H9 (cell line): ENCODE data around the gene SPATA6L. TPM values are rescaled to one million over a fixed set of nuclear protein-coding genes. Genes with fewer than 3 reads are reported as not detected.

Experiments used
- DNase-seq: peaks from one replicate; pipeline ENCODE4 v3.0.0-alpha.2; 2017
- H2AFZ ChIP-seq: one replicate; pipeline ENCODE4 v1.6.1; 2013; ENCODE audit warnings: mild to moderate bottlenecking, low read length, control low read depth, moderate library complexity
- H2AK5ac ChIP-seq: 2 replicates; pipeline ENCODE4 v1.6.1; 2013; ENCODE audit warnings: low read length, control low read depth, mixed read lengths; ENCODE audit not compliant: insufficient read length
- H2BK120ac ChIP-seq: one replicate; pipeline ENCODE4 v1.6.1; 2013; ENCODE audit warnings: low read depth, mild to moderate bottlenecking, low read length, control low read depth, inconsistent platforms; ENCODE audit not compliant: poor library complexity, severe bottlenecking
- H2BK12ac ChIP-seq: 2 replicates; pipeline ENCODE4 v1.6.1; 2013; ENCODE audit warnings: low read length, control low read depth, mixed read lengths, low read depth; ENCODE audit not compliant: insufficient read length
- H2BK15ac ChIP-seq: 2 replicates; pipeline ENCODE4 v1.6.1; 2013; ENCODE audit warnings: low read depth, low read length, control low read depth
- H2BK20ac ChIP-seq: one replicate; pipeline ENCODE4 v1.6.1; 2013; ENCODE audit warnings: low read depth, mild to moderate bottlenecking, low read length, control low read depth, inconsistent platforms; ENCODE audit not compliant: poor library complexity, severe bottlenecking
- H2BK5ac ChIP-seq: 2 replicates; pipeline ENCODE4 v1.6.1; 2013; ENCODE audit warnings: low read length, control low read depth, mixed read lengths; ENCODE audit not compliant: insufficient read length
- H3K14ac ChIP-seq: 2 replicates; pipeline ENCODE4 v1.6.1; 2013; ENCODE audit warnings: low read length, control low read depth; ENCODE audit not compliant: insufficient read depth
- H3K18ac ChIP-seq: 2 replicates; pipeline ENCODE4 v1.6.1; 2013; ENCODE audit warnings: low read depth, mild to moderate bottlenecking, mixed read lengths, low read length, control low read depth; ENCODE audit not compliant: insufficient read length
- H3K23ac ChIP-seq: 2 replicates; pipeline ENCODE4 v1.6.1; 2013; ENCODE audit warnings: low read length, control low read depth, mixed read lengths, low read depth; ENCODE audit not compliant: insufficient read length
- H3K23me2 ChIP-seq: 2 replicates; pipeline ENCODE4 v1.6.1; 2013; ENCODE audit warnings: low read depth, mild to moderate bottlenecking, mixed read lengths, low read length, control low read depth; ENCODE audit not compliant: insufficient read length, poor library complexity, severe bottlenecking
- H3K27ac ChIP-seq: 2 replicates; pipeline ENCODE4 v1.5.1; 2013; ENCODE audit warnings: low read length, control low read depth, mixed read lengths, low read depth; ENCODE audit not compliant: insufficient read length
- H3K27me3 ChIP-seq: 2 replicates; pipeline ENCODE4 v1.6.1; 2013; ENCODE audit warnings: low read length, control low read depth, inconsistent platforms; ENCODE audit not compliant: insufficient read depth
- H3K4ac ChIP-seq: 2 replicates; pipeline ENCODE4 v1.6.1; 2013; ENCODE audit warnings: low read depth, mild to moderate bottlenecking, control low read depth, inconsistent platforms, low read length, moderate library complexity
- H3K4me1 ChIP-seq: 2 replicates; pipeline ENCODE4 v1.6.1; 2013; ENCODE audit warnings: low read length, control low read depth, inconsistent platforms; ENCODE audit not compliant: insufficient read depth
- H3K4me2 ChIP-seq: 2 replicates; pipeline ENCODE4 v1.6.1; 2013; ENCODE audit warnings: low read length, control low read depth, mixed read lengths; ENCODE audit not compliant: insufficient read length, insufficient read depth
- H3K56ac ChIP-seq: 2 replicates; pipeline ENCODE4 v1.6.1; 2013; ENCODE audit warnings: low read depth, mild to moderate bottlenecking, mixed read lengths, low read length, control low read depth; ENCODE audit not compliant: insufficient read length
- H3K79me1 ChIP-seq: 2 replicates; pipeline ENCODE4 v1.6.1; 2013; ENCODE audit warnings: low read depth, mild to moderate bottlenecking, moderate library complexity, low read length, control low read depth, inconsistent platforms; ENCODE audit not compliant: insufficient read depth, poor library complexity, severe bottlenecking
- H3K79me2 ChIP-seq: 2 replicates; pipeline ENCODE4 v1.6.1; 2013; ENCODE audit warnings: low read length, control low read depth, inconsistent platforms; ENCODE audit not compliant: insufficient read depth
- H3K9ac ChIP-seq: 2 replicates; pipeline ENCODE4 v1.6.1; 2013; ENCODE audit warnings: low read length, control low read depth, mixed read lengths; ENCODE audit not compliant: insufficient read length; ENCODE audit errors: extremely low read depth
- H3K9me3 ChIP-seq: one replicate; pipeline ENCODE4 v1.6.1; 2013; ENCODE audit warnings: low read depth, low read length, inconsistent platforms; ENCODE audit not compliant: control insufficient read depth
- H3T11ph ChIP-seq: one replicate; pipeline ENCODE4 v1.6.1; 2013; ENCODE audit warnings: mild to moderate bottlenecking, low read length, control low read depth, inconsistent platforms
- H4K20me1 ChIP-seq: one replicate; pipeline ENCODE4 v1.6.1; 2013; ENCODE audit not compliant: control insufficient read depth, insufficient read length, insufficient read depth
- H4K5ac ChIP-seq: 2 replicates; pipeline ENCODE4 v1.6.1; 2013; ENCODE audit warnings: low read depth, mild to moderate bottlenecking, mixed read lengths, low read length, control low read depth; ENCODE audit not compliant: insufficient read length
- H4K8ac ChIP-seq: replicated peaks from 2 replicates; pipeline ENCODE4 v1.6.1; 2013; ENCODE audit warnings: low read length, control low read depth, mixed read lengths, low read depth; ENCODE audit not compliant: insufficient read length
- H4K91ac ChIP-seq: 2 replicates; pipeline ENCODE4 v1.6.1; 2013; ENCODE audit warnings: low read depth, mild to moderate bottlenecking, moderate library complexity, mixed read lengths, low read length, control low read depth; ENCODE audit not compliant: insufficient read length
- H3K27ac Mint-ChIP-seq, 3 experiments: 2 replicates in 2 of 3; 3 replicates in 1 of 3; pipeline ENCODE4 v1.8.0; 2020 to 2021; ENCODE audit warnings: mixed read lengths in 3 of 3, mild to moderate bottlenecking in 1 of 3, moderate library complexity in 1 of 3
- H3K27me3 Mint-ChIP-seq: 2 replicates; pipeline ENCODE4 v1.8.0; 2021; ENCODE audit warnings: low read depth, mild to moderate bottlenecking, moderate library complexity, mixed read lengths
- H3K36me3 Mint-ChIP-seq, 3 experiments: 2 replicates in 2 of 3; 3 replicates in 1 of 3; pipeline ENCODE4 v1.8.0; 2020 to 2021; ENCODE audit warnings: low read depth in 3 of 3, mixed read lengths in 3 of 3; ENCODE audit not compliant: insufficient read depth in 1 of 3
- H3K4me1 Mint-ChIP-seq, 2 experiments: 2 replicates each; pipeline ENCODE4 v1.8.0; 2020; ENCODE audit warnings: mixed read lengths in 2 of 2
- H3K4me3 Mint-ChIP-seq, 2 experiments: 2 replicates in 1 of 2; 3 replicates in 1 of 2; pipeline ENCODE4 v1.8.0; 2020 to 2021; ENCODE audit warnings: mild to moderate bottlenecking in 2 of 2, mixed read lengths in 2 of 2, moderate library complexity in 1 of 2
- H3K9me3 Mint-ChIP-seq, 2 experiments: 2 replicates in 1 of 2; 3 replicates in 1 of 2; pipeline ENCODE4 v1.8.0; 2020; ENCODE audit warnings: mild to moderate bottlenecking in 2 of 2, mixed read lengths in 2 of 2, moderate library complexity in 1 of 2
- CTCF ChIP-seq: fragments of 200-600 bp; sonication (generic); conservative IDR thresholded peaks from 3 replicates; pipeline ENCODE4 v1.8.0; 2021; ENCODE audit warnings: antibody characterized with exemption, mild to moderate bottlenecking
- WGBS: extraction: QIAGEN DNeasy Blood & Tissue Kit; methylation state at CpG from one replicate; pipeline ENCODE4 v1.1.7; 2013; ENCODE audit warnings: missing lambda C conversion rate, low lambda C conversion rate, mixed read lengths; ENCODE audit not compliant: insufficient read length; ENCODE audit errors: extremely low coverage; 5-methylcytosine and 5-hydroxymethylcytosine counted together
- total RNA-seq: library from RNA; stranded (reverse); gene quantifications from 2 replicates; pipeline ENCODE4 v1.2.1, GENCODE V29; 2021

Gene SPATA6L
- total RNA-seq, 1 experiment from 2014 or later = 0.87 TPM

DNA sequence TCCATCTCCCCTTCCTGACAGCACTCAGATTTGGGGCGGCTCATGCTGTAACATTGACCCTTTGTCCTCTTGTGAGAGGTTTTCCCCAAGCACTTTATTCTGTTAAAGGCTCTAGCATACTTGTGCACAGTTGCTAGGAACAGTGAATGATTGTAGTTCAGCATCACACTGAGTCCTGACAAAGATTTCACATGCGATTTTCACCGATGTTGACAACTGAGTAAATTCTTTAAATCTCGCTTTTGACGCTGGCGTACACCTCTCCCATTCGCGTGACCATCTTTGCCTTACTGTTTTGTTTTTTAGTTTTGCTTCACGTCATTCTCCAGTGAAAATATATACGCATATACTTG lies 13.9 kb upstream of the SPATA6L start:
- H3K4ac ChIP-seq = no peak overlapping the region
- H3K79me1 ChIP-seq = no peaks in the 10 kb centered on the region
- no peak overlapping the region for H4K8ac ChIP-seq
- no peak for TF ChIP-seq CTCF
- H3K18ac ChIP-seq = no peak overlapping the region
- H2AFZ ChIP-seq = no peak overlapping the region
- no peak overlapping the region for H2BK20ac ChIP-seq
- H2BK12ac ChIP-seq = no peak overlapping the region
- H3K79me2 ChIP-seq = peaks cover 8% of the 10 kb centered on the region; the same call in 1 of the 2 replicates
- no peak overlapping the region for H2AK5ac ChIP-seq
- no peaks in the 10 kb centered on the region for H3K27me3 ChIP-seq
- no peaks in the 10 kb centered on the region for H4K20me1 ChIP-seq
- H3K4me2 ChIP-seq = peak overlapping the region; percentile 93
- no peaks in the 10 kb centered on the region for H3K9me3 ChIP-seq
- no peak overlapping the region for H3K27ac Mint-ChIP-seq
- H2BK5ac ChIP-seq = no peak overlapping the region
- no CpG with 5 or more reads among the region's 10 CpGs for WGBS
- H3K4me1 ChIP-seq = no peaks in the 10 kb centered on the region; the same call in 1 of the 2 replicates
- H3K56ac ChIP-seq = no peak overlapping the region
- no peak for DNase-seq
- no peak overlapping the region for H3T11ph ChIP-seq
- H4K91ac ChIP-seq = no peak overlapping the region
- no peaks in the 10 kb centered on the region for H3K9me3 Mint-ChIP-seq
- no peak overlapping the region for H3K4me3 Mint-ChIP-seq
- peaks cover 9% of the 10 kb centered on the region for H3K23me2 ChIP-seq
- no peaks in the 10 kb centered on the region; the same call in 1 of the 2 replicates for H3K27me3 Mint-ChIP-seq
- H3K4me1 Mint-ChIP-seq = 0 out of 4 replicates have a peak, but pooled peaks cover 0 to 2% of the 10 kb centered on the region in 2 experiments
- peak overlapping the region; percentile 44; the same call in 1 of the 2 replicates for H3K14ac ChIP-seq
- no peak overlapping the region for H3K27ac ChIP-seq
- no peak overlapping the region for H3K23ac ChIP-seq
- H3K9ac ChIP-seq = peak overlapping the region; percentile 71
- no peak overlapping the region for H2BK120ac ChIP-seq
- H4K5ac ChIP-seq = no peak overlapping the region
- no peak overlapping the region for H2BK15ac ChIP-seq
- peaks cover 0 to 5% (median 5%) of the 10 kb centered on the region in 3 experiments; a peak in 4 of 7 replicates for H3K36me3 Mint-ChIP-seq
